ENCODE measurements around the gene TIMP2.

Gene TIMP2

DNA sequence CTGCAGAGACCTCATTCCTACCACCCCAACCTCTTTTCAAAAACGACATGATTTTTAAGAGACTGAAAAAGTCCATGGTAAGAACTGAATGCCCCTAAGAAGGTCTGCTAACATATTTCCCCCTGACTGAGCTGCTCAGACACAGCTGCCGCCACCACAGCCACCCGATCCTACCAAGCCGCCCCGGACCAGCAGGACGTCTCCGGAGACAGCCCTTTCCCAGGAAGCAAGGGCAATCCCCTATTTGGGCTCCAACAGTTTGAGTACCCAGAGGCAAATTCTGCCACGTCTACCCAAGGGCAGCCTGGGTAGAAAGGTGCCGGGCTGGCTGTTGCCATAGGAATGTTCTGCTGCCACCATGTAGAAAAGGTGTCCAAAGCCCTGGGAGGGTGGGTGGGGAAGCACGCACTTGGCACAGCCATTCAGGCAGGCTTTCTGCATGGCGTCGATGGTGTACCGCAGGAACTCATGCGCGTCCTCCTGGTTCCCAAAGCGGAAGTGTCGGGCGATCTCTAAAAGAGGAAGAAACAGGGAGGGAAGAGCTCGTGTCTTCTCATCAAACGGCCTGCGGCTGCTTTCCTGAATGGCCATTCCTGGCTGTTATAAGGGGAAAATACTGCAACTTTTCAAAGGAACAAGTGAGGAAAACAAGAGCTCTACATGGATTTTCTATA is 98.2 kb downstream of the TIMP2 start:
- peaks cover 90% of the 10 kb centered on the region for H3K36me3 Mint-ChIP-seq (ENCODE audit: low read depth)
- H3K9me3 Mint-ChIP-seq = no peaks in the 10 kb centered on the region
- peaks cover 20% of the 10 kb centered on the region for H3K4me1 Mint-ChIP-seq (ENCODE audit: low read depth)
- H3K4me3 Mint-ChIP-seq = no peak overlapping the region
- no peak overlapping the region for H3K27ac Mint-ChIP-seq
- H3K27me3 Mint-ChIP-seq = no peaks in the 10 kb centered on the region

DNA sequence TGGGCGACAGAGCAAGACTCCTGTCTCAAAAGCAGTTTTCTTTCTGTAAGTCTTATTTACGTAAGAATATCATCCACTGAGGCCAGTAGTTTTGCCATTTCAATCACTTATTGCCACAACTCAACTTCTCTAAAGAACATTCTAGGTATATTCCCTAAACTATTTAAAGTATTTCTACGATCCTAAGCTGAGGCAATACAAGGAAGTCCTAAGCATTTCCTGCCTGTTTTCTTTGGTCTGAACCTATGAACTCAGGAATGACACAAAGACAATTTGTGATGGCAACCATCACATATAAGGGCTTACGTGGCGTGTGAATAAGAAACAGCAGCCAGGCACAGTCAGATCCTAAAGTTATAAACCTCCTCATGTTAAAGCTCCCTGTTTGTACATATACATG is 98.8 kb downstream of the TIMP2 start:
- Mint-ChIP-seq H3K27me3 (no peaks in the 10 kb centered on the region), H3K4me3 (no peak overlapping the region), H3K36me3 (ENCODE audit: low read depth) (peaks cover 89% of the 10 kb centered on the region), H3K4me1 (ENCODE audit: low read depth) (peaks cover 22% of the 10 kb centered on the region), H3K9me3 (no peaks in the 10 kb centered on the region), H3K27ac (no peak overlapping the region)

DNA sequence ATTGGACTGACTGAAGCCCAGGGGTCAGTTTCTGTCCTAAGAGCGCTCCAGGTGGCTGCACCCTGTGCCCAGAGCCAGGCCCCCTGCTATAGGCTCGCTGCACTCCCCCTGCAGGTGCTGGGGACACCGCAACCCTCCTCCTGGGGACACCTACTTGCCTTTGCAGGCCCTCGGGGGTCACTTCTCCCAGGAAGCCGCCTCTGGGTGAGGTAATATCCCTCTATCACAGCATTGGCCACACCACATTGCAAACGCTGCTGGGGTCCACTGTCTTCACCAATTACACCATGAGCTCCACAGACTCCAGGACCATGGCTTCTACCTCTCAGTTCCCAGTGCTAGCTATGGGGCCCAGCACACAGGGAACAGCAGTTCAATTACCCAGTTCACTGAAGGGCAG is 99.5 kb downstream of the TIMP2 start:
- no peaks in the 10 kb centered on the region for H3K27me3 Mint-ChIP-seq
- H3K9me3 Mint-ChIP-seq = no peaks in the 10 kb centered on the region
- peaks cover 26% of the 10 kb centered on the region for H3K4me1 Mint-ChIP-seq (ENCODE audit: low read depth)
- no peak overlapping the region for H3K4me3 Mint-ChIP-seq
- H3K36me3 Mint-ChIP-seq (ENCODE audit: low read depth) = peaks cover 90% of the 10 kb centered on the region
- H3K27ac Mint-ChIP-seq = no peak overlapping the region

DNA sequence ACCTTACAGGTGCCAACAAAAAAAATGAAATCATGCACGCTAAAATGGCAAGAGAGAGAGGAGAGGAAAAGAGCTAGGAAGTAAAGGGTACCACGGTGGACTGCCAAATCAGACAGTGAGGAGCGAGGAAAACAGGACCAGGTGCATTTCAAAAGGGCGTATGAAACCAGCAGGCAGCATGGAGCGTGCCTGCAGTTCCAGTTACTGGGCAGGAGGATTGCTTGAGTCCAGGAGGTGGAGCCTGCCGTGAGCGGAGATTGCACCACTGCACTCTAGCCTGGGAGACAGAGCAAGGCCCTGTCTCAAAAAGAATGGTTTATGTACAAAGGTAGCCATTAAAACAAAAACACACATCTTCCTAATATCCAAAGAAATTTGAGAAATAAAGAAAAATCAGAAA is 100.9 kb downstream of the TIMP2 start:
- Mint-ChIP-seq H3K27me3 (no peaks in the 10 kb centered on the region), H3K4me3 (no peak overlapping the region), H3K4me1 (ENCODE audit: low read depth) (peaks cover 35% of the 10 kb centered on the region), H3K27ac (peak overlapping the region; percentile 57), H3K9me3 (no peaks in the 10 kb centered on the region), H3K36me3 (ENCODE audit: low read depth) (peaks cover 92% of the 10 kb centered on the region)

DNA sequence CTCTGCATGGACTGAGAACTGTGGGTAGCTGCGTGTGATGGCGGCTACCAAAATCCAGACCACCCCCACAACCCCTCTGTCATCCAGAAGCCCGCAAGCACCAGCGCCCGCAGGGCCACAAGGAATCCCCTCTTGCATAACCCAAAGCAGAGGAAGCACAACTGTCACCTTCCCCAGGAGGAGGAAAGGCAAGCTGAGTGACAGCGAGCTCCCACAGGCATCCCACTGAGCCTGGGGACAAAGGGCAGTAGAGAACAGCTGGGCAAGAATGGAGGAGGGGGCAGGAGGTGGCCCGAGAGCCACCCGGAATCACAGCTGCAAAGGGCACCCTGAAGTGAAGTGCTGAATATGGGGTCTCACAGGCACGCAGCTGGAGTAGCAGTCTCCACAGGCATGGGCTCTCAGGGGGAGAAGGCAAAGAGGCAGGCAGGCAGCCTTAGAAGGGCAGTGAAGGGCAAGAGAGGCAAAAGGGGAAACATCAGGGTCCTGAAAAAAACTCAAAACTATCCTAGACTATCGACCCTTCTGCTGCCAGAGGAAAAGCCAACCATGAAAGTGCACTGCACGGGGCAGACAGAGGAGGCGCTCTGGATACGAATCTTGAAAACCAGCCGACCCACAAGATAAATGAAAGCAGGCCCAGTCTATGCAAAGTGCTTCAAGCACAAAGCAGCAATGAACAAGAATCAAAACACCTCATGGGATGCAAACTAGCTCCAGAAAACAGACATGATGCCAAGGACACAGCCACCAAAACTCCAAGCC is 101.7 kb downstream of the TIMP2 start:
- Mint-ChIP-seq H3K4me1 (ENCODE audit: low read depth) (peaks cover 42% of the 10 kb centered on the region), H3K4me3 (no peak overlapping the region), H3K36me3 (ENCODE audit: low read depth) (peaks cover 92% of the 10 kb centered on the region), H3K27ac (no peak overlapping the region), H3K9me3 (no peaks in the 10 kb centered on the region), H3K27me3 (no peaks in the 10 kb centered on the region)

DNA sequence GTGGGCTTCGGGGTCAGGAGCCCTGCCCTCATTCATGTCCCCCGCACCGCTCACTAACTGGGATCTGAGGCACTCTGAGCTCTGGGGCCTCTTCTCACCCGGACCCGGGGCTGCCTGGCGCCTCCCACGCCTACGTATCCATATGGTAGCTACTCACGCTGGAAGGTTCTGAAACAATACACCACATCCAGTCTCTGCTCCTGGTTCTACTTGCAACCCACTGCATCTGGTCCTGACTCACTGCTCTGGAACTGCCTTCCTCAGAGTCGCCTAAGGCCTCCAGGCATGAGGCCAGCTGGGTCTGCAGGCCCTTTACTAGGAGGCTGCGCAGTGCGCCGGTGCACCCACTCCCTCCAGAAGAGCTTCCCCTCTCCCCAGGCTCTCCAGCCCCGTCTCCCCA is 102.6 kb downstream of the TIMP2 start:
- H3K27ac Mint-ChIP-seq = peak overlapping the region; percentile 39
- H3K4me1 Mint-ChIP-seq (ENCODE audit: low read depth) = peaks cover 46% of the 10 kb centered on the region
- H3K9me3 Mint-ChIP-seq = no peaks in the 10 kb centered on the region
- H3K36me3 Mint-ChIP-seq (ENCODE audit: low read depth) = peaks cover 85% of the 10 kb centered on the region
- H3K4me3 Mint-ChIP-seq = no peak overlapping the region
- no peaks in the 10 kb centered on the region for H3K27me3 Mint-ChIP-seq

DNA sequence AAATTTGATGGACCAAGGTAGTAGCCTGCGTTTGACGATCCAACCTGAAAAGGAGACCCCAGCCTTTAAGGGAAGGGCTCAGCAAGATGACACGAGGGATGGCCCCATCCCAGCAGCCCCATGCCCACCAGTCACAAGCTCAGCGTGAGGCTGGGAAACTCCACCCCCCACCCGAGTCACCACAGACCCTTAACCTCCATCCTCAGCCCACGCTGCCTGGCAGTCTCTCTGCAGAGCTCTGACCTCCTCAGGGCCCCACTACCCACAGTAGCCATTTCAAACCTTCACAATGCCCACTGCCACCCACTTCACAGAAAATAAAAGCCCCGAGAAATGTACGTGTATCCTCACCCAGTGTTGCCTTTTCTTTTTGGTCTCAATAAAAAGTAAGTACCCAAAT is 103.2 kb downstream of the TIMP2 start:
- Mint-ChIP-seq H3K4me3 (no peak overlapping the region), H3K4me1 (ENCODE audit: low read depth) (peaks cover 52% of the 10 kb centered on the region), H3K27ac (peak overlapping the region; percentile 18), H3K9me3 (no peaks in the 10 kb centered on the region), H3K27me3 (no peaks in the 10 kb centered on the region), H3K36me3 (ENCODE audit: low read depth) (peaks cover 86% of the 10 kb centered on the region)

DNA sequence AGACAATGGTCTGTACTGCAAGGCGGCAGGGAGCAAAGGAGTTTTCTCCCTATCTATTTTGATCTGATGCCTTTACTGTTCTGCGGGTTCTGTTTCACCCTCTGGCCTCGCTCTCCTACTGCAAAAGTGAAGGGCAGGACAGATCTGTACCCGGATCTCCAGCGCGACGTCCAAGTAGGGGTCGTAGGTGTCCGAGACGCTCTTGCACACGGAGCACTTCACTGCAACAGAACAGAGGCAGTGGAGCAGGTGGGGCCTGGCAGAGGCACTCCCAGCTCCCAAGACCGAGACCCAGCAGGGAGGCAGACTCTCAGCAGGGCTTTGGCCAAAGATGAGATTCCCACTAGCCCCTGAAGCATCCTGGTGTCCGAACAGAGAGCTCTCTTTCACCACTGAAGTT is 104.3 kb downstream of the TIMP2 start:
- peaks cover 83% of the 10 kb centered on the region for H3K36me3 Mint-ChIP-seq (ENCODE audit: low read depth)
- H3K9me3 Mint-ChIP-seq = no peaks in the 10 kb centered on the region
- H3K4me1 Mint-ChIP-seq (ENCODE audit: low read depth) = peaks cover 56% of the 10 kb centered on the region
- no peak overlapping the region for H3K4me3 Mint-ChIP-seq
- H3K27ac Mint-ChIP-seq = no peak overlapping the region
- H3K27me3 Mint-ChIP-seq = no peaks in the 10 kb centered on the region

DNA sequence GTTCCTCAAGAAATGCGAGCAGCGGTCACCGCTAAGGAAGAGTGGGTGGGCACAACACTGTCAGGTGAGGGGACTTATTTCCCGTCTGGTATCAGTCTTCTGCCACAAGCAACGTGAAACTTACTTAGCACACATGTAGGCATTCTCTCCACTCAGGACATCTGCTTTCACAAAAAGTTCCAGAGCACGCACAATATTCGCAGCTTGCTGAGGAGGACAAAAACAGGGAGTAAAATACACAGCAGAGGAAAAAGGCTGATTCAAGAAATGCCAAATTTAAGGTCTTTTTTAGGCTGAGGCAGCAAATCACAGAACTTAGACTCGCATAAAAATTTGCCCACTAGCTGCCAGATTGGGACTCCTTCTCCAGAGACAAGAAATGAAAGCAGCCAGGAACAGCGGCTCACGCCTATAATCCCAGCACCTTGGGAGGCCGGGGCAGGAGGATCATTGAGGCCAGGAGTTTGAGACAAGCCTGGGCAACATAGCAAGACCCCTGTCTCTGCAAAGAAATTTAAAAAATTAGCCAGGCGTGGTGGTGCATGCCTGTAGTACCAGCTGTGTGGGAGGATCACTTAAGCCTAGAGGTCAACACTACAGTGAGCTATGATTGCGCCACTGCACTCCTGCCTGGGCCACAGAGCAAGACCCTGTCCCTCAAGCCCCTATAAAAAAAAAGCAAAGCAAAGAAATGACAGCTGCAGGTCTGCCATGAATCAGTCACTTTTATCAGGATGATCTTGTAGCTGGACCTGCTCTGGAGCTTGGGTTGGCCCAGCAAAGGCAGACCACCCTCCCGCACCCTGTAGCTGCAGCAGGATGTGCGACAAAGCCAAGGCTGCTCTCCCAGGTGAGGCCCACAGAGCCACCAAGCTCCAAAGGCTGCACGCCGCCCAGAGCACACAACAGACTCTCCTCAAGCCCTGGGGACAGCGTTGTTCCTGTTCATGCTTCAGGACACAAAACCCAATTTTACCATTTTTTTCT is 105.1 kb downstream of the TIMP2 start:
- Mint-ChIP-seq H3K27ac (no peak overlapping the region), H3K27me3 (no peaks in the 10 kb centered on the region), H3K36me3 (ENCODE audit: low read depth) (peaks cover 81% of the 10 kb centered on the region), H3K4me3 (no peak overlapping the region), H3K9me3 (no peaks in the 10 kb centered on the region), H3K4me1 (ENCODE audit: low read depth) (peaks cover 56% of the 10 kb centered on the region)

DNA sequence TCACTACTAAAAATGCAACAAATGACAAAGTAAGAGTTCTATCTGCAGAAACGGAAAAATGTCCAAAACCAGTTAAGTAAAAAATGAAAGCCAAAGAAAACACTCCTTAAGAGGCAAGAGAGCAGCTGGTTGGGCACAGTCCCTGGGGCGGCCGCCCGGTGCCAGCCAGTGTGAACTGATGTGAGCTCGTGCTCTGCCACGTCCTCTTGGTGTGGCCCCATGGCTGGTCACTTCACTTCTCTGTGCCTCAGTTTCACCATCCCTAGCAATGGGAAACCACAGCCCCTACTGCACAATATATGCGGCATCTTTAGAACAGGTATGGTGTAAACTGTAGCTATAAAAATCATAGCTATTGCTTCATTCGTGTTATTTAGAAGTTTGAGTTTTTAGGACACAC is 105.8 kb downstream of the TIMP2 start:
- Mint-ChIP-seq H3K36me3 (ENCODE audit: low read depth) (peaks cover 75% of the 10 kb centered on the region), H3K27me3 (no peaks in the 10 kb centered on the region), H3K27ac (peak overlapping the region; percentile 74), H3K4me3 (peak overlapping the region; percentile 10), H3K4me1 (ENCODE audit: low read depth) (peaks cover 56% of the 10 kb centered on the region), H3K9me3 (no peaks in the 10 kb centered on the region)

DNA sequence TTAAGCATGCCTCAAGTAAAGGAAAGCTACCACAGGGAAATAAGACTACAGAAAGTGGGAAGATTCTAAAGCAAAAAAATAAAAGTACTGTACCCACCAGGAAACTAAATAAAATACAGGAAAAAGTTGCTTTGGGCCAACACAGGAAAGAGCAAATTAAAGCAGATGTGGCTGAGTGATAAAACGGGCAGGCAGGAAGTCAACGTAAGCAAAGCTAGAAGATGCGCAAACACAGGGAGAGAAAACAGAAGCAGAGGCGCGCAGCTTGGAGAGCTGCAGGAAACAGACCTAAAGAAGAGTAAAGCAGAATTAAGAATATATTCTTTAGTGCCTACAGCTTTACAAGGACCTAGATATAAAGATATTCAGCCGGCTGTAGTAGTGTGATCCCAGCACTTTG is 106.3 kb downstream of the TIMP2 start:
- H3K27ac Mint-ChIP-seq = peak overlapping the region; percentile 74
- peaks cover 75% of the 10 kb centered on the region for H3K36me3 Mint-ChIP-seq (ENCODE audit: low read depth)
- peaks cover 53% of the 10 kb centered on the region for H3K4me1 Mint-ChIP-seq (ENCODE audit: low read depth)
- H3K9me3 Mint-ChIP-seq = no peaks in the 10 kb centered on the region
- H3K4me3 Mint-ChIP-seq = peak overlapping the region; percentile 10
- no peaks in the 10 kb centered on the region for H3K27me3 Mint-ChIP-seq

DNA sequence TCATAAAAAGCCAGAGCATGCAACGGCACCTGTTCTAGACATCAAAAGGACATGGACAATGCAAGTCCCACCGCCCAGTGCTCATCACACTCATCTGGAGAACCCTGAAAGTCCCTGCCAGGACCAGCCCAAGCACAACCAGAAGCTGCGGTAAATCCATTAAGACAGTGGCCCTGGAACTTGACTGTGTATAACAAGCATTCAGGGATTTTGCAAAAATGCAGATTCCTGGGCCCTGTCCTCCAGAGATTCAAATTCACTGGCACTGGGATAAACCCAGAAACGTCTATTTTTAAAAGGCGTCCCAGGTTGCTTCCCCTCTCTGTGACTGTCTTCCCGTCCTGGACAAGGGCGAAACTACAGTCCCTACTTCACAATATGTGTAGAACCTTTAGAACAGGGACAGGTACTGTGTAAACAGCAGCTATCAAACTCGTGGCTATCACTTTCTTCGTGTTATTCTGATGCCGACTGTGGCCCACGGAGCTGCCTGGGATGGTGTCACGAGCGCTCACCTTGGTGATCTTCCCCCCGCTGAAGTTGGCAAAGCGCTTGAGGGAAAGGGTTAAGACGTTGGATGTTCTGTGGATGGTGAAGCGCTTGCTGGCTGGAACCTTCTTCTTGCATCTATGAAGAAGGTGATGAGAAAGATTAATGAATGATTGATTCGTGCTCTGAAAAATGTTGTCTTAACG is 106.9 kb downstream of the TIMP2 start:
- Mint-ChIP-seq H3K27me3 (no peaks in the 10 kb centered on the region), H3K27ac (peak overlapping the region; percentile 74), H3K4me3 (peak overlapping the region; percentile 10), H3K9me3 (no peaks in the 10 kb centered on the region), H3K4me1 (ENCODE audit: low read depth) (peaks cover 56% of the 10 kb centered on the region), H3K36me3 (ENCODE audit: low read depth) (peaks cover 75% of the 10 kb centered on the region)

DNA sequence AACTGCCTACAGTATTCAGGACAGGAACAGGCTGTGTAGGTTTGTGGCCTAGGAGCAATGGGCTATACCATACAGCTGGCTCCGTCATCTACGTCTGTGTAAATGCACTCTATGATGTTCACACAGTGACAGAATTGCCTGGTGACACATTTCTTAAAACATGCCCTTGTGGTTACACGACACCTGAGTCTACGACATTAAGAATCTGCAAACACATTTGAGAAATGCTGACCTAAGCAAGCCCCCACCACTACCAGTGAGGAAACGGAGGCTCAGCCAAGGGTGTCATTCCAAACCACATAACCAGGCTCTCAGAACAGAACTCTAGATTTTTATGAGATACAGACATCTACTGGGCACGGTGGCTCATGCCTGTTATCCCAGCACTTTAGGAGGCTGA is 108.1 kb downstream of the TIMP2 start:
- Mint-ChIP-seq H3K4me3 (no peak overlapping the region), H3K27me3 (no peaks in the 10 kb centered on the region), H3K27ac (peak overlapping the region; percentile 66), H3K4me1 (ENCODE audit: low read depth) (peaks cover 50% of the 10 kb centered on the region), H3K36me3 (ENCODE audit: low read depth) (peaks cover 73% of the 10 kb centered on the region), H3K9me3 (no peaks in the 10 kb centered on the region)

DNA sequence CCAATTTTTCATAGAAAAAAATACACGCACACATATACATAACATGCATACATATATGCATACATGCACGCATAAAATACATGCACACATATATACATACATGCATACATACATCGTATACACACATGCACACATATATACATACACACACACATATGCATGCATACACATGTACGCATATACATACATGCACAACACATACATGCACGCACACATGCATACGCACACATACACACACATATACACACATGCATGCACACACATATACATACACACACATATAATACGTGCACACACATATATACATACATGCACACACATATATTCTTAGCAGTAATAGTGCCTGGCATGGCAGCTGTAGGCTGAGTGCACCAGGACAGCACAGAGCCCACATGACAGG is 109.5 kb downstream of the TIMP2 start:
- peaks cover 74% of the 10 kb centered on the region for H3K36me3 Mint-ChIP-seq (ENCODE audit: low read depth)

More for the DNA sequence above, 109.5 kb downstream of the TIMP2 start:
- Mint-ChIP-seq H3K4me1 (ENCODE audit: low read depth) (peaks cover 42% of the 10 kb centered on the region), H3K27me3 (no peaks in the 10 kb centered on the region), H3K27ac (no peak overlapping the region), H3K9me3 (no peaks in the 10 kb centered on the region), H3K4me3 (no peak overlapping the region)
